ENCODE measurements around the gene ARHGAP42.

The ARHGAP42 gene

GRCh38 chr11:100969008-100969407, 281.9 kb downstream of the ARHGAP42 start:
- H3K4me3 ChIP-seq (ENCODE audit: control insufficient read depth, low read depth, low read length) = no peak overlapping the region
- DNase-seq (ENCODE audit: low read depth) = no peak
- no peak for TF ChIP-seq CTCF (IDR thresholded peaks at IDR 0.05; ENCODE audit: control insufficient read depth, insufficient read depth, low read depth, low read length, missing control alignments)

GRCh38 chr11:100970283-100971164, 283.4 kb downstream of the ARHGAP42 start:
- H3K4me3 ChIP-seq (ENCODE audit: control insufficient read depth, low read depth, low read length) = no peak overlapping the region
- no peak for TF ChIP-seq CTCF (IDR thresholded peaks at IDR 0.05; ENCODE audit: control insufficient read depth, insufficient read depth, low read depth, low read length, missing control alignments)
- DNase-seq (ENCODE audit: low read depth) = no peak

- no peak for TF ChIP-seq CTCF (IDR thresholded peaks at IDR 0.05; ENCODE audit: control insufficient read depth, insufficient read depth, low read depth, low read length, missing control alignments)
- DNase-seq (ENCODE audit: low read depth) = no peak
- no peak overlapping the region for H3K4me3 ChIP-seq (ENCODE audit: control insufficient read depth, low read depth, low read length)
Measured at GRCh38 chr11:100972046-100972445, 285.0 kb downstream of the ARHGAP42 start.

- H3K4me3 ChIP-seq (ENCODE audit: control insufficient read depth, low read depth, low read length) = no peak overlapping the region
- DNase-seq (ENCODE audit: low read depth) = no peak
- TF ChIP-seq CTCF (IDR thresholded peaks at IDR 0.05; ENCODE audit: control insufficient read depth, insufficient read depth, low read depth, low read length, missing control alignments) = no peak
Measured at GRCh38 chr11:100978442-100978841, 291.4 kb downstream of the ARHGAP42 start.

- TF ChIP-seq CTCF (IDR thresholded peaks at IDR 0.05; ENCODE audit: control insufficient read depth, insufficient read depth, low read depth, low read length, missing control alignments) = no peak
- DNase-seq (ENCODE audit: low read depth) = no peak
- no peak overlapping the region for H3K4me3 ChIP-seq (ENCODE audit: control insufficient read depth, low read depth, low read length)
Measured at GRCh38 chr11:100978939-100979338, 291.9 kb downstream of the ARHGAP42 start.

- TF ChIP-seq CTCF (IDR thresholded peaks at IDR 0.05; ENCODE audit: control insufficient read depth, insufficient read depth, low read depth, low read length, missing control alignments) = no peak
- DNase-seq (ENCODE audit: low read depth) = no peak
Measured at GRCh38 chr11:100980156-100980555, 293.1 kb downstream of the ARHGAP42 start.

More at GRCh38 chr11:100980156-100980555, 293.1 kb downstream of the ARHGAP42 start:
- no peak overlapping the region for H3K4me3 ChIP-seq (ENCODE audit: control insufficient read depth, low read depth, low read length)
